ENCODE results near the gene MTA1.
A peak's percentile ranks its signal among the peaks of the same experiment; 100 is the strongest.

Gene MTA1

DNA sequence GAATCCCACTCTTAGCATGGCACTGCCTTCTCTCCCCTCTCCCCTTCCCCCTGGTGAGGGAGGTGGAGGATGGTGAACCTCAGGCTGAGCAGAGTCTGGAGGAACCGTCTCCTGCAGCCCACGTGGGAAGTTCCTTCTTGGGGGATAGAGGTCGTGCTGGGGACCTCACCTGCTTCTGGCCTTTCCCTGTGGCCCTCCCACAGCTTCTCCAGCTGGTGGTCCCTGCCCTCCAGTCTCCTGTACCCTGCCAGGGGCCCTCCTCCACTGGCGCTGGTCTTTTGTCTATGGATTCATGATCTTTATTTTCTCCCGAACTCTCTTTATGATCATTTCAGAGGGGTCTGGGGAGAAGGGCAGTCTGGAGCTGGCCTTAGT lies 9.0 kb upstream of the MTA1 start:
- DNase-seq (ENCODE audit: low spot score): no peak

DNA sequence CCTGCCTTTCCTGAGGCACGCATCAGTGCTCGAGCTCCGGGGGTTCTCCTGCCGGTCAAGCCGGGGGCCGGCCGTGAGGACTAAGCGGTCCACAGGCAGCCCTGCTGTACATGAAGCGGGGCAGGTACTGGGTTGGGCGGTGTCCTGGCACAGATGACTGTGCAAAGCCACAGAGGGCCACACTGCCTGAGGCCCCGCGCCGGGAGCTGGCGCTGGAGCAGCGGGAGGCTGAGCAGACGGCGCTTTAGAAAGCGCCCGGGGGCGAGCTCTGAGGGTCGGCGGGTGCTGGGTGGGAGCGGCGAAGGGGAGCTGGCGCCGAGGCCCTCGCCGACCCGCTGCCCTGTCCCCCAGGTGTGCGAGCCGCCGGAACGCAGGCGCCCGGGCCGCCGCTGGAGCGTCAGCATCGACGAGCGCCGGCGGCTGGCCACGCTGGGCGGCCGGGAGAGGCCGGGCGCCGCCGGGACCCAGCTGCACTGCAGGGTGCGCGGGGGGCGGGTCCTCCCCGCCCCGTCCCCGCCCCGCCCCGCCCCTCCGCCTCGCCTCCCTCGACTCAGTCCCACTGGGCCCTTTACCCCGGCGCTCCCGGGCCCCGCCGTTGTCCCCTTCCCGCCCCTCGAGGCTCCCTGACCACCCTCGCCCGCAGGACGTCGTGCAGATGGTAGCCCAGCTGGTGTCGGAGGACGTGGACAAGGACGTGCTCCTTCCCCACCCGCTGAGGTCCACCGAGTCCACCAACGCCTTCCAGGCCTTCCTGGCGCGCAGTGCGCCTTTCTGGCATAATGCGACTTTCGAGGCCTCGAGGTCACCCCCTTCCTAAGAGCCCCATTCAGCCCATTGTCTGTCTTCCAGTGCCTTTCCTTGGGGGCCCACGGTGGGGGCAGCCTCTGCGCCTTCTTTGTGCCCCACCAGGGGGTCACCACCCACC lies 8.3 kb upstream of the MTA1 start:
- peak; percentile 65 for DNase-seq (ENCODE audit: low spot score)

DNA sequence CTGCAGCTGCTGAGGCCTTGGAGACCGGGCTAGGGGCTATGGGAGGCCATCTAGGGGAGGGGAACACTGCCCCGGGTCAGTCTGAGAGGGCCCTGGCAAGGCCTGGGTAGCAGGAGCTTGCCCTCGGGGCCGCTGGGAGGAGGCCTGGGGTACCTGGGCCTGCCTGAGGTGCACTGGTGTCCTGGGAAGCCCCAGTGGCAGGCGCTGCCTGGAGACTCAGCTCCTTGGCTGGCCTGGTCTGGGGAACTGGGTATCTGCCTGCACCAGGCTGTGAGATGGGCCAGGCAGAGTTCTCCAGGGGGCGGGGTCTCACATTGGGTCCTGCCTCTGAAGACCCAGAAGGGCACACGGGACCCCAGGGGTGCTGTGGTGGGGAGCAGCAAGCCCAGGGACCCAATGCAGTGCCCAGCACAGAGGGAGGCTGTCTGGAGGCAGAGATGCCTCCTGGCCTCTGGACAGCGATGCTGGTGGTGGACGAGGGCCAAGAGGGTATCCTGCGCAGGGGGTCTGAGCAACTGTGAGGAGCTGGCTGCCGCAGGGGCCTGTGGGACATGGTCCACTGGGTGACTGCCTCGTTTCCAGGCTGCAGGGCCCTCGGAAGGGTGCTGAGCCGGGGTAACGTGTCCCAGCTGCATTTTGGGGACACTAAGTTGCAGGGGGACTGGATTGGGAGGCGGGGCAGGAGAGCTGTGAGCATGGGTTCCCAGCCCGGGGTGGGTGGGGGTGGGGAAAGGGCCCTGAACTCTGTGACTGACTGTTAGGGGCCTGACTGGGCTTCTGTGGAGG lies 7.4 kb upstream of the MTA1 start:
- DNase-seq (ENCODE audit: low spot score): no peak

DNA sequence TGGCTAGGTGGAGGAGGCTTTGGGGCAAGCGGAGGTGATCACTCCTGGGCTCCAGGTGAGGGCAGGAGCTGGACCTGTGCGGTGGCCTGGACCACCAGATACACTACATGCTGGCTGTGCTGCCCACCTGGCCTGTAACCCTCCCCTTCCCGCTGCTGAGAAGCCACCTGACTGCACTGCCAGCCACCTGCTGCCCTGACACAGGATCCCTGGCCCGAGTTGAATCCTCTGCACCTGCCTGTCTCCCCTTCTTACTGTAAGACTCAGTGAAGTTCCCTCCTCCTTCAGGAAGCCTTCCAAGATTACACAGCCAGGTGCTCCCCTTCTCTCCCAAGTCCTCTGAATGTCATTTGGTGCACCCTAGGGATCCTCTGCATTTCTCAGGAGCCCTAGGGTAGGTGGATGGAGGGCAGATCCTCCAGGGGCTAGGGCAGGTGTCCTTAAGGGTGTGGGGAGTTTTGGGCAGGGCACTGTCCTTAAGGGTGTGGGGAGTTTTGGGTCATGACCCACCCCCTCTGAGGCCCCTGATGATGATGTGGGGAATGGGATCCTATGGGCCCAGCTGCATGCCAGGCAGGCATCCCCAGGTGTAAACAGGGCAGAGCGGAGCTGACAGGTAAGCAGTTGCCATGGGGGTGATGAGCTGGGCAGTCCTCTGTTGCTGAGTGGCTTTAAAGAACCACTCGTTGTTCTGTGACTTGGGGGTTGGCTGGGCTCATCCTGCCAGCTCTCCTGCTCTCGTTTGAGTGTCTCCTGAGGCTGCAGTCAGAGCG lies 6.7 kb upstream of the MTA1 start:
- no peak for DNase-seq (ENCODE audit: low spot score)

DNA sequence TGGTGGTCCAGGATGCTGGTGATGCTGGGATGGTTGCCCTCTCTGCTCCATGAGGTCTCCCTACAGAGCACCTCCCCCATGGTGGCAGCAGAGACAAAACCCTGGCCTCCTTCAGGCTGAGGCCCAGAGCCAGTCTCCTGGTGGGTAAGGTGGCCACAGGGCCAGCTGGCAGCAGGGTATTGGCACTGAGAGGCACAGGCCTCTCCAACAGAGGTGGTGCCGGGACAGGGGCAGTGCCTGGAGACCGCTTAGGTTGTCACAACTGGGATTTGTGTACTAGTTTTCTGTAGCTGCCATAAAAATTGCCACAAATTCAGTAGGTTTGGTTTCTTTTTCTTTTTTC lies 6.1 kb upstream of the MTA1 start:
- no peak for DNase-seq (ENCODE audit: low spot score)

DNA sequence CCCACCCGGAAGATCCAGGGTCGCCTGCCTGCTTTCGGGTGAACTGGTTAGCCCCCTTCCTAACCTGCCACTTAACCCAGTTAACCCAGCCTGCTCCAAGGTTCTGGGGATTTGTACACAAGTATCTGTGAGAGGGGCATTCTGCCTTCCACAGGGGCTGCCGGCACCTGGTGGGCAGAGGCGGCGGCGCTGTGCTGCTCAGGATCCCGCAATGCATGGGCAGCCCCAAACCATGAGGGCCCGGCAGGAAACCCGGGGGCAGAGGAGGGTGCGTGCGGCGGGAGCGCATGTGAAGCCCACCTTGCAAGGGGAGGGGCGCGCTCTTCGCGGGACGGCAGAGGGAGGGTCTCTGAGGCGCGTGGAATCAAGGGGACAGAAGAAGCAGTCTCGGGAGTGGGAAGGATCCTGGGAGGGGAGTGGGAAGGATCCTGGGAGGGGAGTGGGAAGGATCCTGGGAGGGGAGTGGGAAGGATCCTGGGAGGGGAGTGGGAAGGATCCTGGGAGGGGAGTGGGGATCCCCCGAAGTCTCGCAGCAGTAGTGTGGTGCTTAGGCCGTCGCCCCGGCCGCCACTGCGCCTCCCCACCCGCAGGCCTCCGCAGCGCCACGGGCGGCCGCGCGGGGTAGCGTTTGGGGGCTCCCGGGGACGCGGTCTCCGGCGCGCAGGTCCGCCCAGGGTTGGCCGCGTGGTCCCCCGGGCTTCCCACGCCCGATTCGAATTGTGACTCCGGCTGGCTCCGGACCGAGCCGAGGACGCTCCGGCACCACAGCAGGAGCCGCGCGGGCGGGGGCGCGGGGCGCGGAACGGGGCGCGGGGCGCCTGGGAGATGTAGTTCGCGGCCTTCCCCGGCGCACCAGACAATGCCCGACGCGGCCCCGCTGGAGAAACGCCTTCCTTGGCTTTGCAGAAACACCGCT lies 4.9 kb upstream of the MTA1 start:
- peak; percentile 79 for DNase-seq (ENCODE audit: low spot score)

DNA sequence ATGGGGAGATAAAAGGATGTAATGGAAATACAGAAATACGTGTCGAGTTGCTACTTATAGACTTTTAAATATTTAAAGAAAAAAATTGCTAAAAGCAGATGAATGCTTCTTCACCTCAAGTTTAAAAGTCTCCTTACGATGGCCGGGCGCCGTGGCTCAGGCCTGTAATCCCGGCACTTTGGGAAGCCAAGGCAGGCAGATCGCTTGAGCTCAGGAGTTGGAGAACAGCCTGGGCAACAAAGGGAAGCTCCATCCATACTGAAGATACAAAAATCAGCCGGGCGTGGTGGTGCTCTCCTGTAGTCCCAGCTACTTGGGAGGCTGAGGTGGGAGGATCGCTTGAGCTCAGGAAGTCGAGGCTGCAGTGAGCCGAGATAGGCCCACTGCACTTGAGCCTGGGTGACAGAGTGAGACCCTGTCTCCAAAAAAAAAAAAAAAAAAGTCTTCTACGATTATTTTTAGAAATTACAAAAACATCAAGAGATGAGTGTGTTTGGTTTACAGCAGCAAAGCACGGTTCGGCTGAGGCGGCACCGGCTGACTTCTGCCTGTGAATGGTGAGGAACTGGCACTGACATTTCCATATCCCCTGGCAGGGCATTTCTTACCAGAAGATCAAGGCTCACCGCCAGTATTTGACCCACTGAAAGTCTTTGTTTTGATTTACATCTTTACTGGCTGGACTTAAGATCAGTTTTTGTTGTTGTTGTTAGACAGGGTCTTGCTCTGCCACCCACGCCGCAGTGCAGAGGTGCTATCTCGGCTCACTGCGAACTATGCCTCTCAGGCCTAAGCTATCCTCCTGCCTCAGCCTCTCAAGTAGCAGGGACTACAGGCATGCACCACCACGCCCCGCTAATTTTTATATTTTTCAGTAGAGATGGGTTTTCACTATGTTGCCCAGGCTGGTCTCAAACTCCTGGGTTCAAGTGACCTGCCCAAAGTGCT lies 3.9 kb upstream of the MTA1 start:
- no peak for DNase-seq (ENCODE audit: low spot score)

DNA sequence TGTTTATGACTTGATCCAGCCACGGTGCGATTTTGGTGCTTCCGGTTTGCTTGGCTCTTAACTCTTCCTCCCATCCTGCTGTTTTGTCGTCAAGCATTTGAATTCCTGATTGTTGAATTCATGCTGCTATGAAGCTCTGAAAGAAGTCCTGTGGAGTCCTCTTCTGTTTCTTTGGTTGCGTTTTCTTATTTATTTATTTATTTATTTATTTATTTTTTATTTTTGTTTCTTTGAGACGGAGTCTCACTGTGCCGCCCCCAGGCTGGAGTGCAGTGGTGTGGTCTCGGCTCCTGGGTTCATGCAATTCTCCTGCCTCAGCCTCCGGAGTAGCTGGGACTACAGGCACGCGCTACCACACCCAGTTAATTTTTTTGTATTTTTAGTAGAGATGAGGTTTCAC lies 3.0 kb upstream of the MTA1 start:
- no peak for DNase-seq (ENCODE audit: low spot score)

DNA sequence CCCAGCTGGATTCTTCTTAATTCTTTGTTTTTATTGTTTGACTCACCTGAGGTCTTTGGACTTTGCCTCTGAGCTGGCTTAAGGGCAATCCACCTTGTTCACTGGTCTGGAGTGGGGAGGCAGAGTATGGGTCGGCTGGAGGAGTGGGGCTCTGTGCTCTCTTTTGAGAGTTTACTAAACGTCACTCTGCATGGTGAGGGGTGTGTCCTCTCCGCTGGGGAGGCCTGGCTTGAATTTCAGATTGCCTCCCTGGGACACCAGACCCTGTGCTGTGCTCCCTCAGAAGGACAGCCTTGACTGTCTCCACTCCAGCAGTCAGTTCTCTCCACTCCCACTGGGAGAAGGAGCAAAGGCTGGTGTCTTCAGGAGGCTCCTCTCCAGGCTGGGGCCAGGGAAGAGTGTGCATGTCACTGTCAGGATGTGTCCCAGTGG lies 1.9 kb upstream of the MTA1 start:
- DNase-seq (ENCODE audit: low spot score): no peak

DNA sequence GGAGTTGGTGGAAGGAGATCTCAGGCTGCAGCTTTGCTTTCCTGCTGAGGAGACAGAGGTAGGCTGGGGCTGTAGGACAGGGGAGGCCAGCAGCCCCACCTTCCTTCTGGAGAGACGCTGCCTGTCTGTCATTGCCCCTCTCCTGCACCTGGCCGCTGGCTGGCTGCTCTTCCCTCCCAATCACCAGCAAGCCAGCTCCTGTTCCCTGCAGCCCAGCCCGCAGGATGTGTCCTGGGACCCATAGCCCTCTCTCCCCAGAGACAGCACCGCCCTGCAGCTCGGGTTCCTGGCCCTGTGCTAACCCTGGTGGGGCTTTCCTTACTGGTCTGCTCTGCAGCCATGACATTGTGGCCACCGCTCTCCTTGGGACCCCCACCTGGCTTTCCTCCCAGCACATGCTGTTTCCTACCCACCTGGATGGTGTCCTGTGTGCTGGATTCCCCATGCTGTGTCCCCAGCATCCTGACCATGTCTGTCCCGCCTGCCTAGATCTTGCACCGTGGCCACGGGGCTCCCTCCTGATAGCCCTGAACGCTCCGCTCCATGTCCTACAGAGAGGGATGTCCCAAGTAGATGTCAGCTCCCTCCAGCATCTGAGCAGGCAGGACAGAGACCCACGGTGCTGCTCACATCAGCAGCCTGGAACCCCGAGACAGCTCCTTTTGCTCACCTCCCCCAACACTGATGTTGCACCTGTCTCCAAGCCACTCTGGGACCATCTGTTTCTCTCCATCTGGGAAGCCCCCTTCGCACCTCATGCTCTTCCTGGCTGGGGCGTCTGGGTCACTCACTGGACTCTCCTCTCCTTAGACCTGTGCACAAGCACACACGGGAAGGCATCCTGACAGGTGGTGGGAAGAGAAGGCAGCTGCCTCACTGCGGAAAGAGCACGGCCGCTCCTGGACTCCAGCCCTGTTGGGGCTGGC lies 1.1 kb upstream of the MTA1 start:
- no peak for DNase-seq (ENCODE audit: low spot score)

DNA sequence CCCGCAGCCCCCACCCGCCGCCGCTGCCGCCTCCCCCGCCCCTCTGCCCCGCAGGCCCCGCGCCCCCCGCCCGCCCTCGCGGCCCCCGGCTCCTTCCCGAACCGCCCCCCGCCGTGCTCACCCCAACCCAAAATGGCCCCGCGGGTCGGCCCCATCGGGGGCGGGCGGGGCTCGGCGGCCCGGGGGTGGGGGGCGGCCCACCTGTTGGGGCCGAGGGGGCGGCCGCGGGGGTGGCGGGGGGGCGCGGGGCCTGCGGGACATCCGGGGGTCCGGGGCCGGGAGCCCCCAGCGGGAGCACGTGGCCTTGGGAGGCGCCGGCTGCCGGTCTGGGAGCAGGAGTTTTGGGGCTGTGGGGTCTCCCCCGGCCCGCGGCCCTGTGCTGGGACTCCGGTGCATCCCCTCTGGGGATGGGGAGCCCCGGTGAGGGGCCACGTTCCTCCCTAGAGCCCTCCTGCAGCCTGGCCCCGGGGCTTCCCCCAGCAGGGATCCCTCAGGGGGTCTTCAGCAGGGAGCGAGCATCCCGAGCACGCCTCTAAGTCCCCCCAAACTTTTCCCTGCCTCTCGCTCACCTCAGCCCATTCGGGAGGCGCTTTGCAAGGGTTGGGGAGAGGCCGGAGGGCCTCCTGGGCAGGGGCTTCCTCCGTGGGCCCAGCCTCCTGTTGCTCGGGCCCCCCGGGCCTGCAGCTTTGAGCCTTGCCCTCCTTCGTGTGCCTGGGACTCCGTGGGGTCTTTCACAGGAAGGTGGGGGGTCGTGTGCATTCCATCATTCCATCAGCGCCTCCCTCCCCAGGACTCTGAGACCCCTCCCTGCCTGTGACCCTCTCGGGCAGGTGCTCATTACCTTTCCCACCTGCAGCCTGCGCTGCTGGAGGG lies 710 bp downstream of the MTA1 start:
- DNase-seq (ENCODE audit: low spot score): no peak

DNA sequence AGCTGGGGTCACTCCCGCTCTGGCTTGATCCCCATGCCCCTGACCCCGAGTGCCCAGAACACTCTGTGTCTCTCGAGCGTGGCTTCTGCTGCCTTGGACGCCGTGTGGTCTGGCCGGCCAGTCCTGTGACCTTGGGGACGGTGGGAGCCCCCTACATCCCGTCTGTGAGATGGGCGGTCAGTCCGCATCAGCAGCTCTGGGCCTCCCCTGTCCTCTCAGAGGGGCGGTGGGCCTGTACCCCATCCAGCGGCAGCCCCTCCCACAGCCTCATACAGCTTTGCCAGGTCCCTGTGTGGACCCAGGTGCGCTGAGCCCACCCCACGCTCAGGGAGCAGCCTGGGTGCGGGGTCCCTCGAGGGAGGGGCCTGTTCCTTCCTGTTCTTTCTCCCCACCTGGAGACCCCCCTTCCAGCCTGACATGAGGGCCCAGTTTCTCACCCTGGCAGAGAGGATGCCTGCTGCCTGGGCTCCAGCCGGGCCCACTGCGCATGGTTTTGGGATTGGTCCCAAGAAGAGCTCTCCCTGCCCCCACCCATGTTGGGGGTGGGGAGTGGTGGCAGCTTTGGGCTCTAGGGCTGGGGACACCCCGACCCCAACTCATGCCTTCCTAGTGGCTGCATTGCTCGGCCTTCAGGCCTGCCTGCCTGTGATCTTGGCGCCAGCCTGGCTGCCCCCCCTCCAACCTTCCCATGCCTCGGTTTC lies 1.5 kb downstream of the MTA1 start:
- DNase-seq (ENCODE audit: low spot score): no peak

DNA sequence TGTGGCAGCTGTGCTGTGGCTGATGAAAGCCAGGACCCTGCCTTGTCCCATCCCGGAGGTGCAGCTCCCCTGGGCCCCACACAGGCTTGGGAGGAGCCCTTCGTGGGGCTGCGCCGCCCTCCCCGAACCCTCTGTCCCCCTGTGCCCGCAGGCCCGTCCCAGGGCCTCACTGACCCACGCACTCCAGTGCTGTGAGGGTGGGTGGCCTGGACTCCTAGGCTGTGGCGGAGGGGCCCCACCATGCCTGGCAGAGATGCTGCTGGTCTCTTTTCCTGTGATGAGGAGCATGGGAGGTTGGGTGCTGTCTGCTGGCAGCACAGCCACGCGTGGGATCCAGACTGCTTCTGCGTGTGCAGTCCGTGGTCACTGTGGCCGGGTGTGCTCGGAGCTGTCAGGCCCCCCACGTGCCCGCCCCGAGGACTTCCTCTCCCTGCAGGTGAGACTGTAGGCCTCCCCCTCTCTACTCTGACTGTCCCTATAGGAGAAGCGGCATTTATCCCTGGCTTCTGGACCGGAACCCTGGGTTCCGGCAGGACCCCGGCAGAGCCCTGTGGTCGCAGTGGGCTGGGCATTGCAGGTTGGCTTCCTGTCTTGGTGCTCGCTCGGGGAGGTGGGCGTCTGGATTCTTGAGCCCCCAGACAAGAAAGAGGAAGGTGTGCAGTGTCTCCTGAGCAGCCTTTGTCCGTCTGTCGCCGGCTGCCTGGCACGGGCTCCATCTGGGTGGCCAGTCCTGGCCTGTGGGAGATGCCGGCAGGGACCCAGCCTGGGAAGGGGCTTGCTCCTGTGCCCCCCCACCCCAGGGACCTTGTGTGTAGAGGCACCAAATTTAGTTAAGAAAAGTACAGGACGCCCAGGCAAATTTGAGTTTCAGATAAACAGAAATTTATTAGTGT lies 2.3 kb downstream of the MTA1 start:
- no peak for DNase-seq (ENCODE audit: low spot score)

DNA sequence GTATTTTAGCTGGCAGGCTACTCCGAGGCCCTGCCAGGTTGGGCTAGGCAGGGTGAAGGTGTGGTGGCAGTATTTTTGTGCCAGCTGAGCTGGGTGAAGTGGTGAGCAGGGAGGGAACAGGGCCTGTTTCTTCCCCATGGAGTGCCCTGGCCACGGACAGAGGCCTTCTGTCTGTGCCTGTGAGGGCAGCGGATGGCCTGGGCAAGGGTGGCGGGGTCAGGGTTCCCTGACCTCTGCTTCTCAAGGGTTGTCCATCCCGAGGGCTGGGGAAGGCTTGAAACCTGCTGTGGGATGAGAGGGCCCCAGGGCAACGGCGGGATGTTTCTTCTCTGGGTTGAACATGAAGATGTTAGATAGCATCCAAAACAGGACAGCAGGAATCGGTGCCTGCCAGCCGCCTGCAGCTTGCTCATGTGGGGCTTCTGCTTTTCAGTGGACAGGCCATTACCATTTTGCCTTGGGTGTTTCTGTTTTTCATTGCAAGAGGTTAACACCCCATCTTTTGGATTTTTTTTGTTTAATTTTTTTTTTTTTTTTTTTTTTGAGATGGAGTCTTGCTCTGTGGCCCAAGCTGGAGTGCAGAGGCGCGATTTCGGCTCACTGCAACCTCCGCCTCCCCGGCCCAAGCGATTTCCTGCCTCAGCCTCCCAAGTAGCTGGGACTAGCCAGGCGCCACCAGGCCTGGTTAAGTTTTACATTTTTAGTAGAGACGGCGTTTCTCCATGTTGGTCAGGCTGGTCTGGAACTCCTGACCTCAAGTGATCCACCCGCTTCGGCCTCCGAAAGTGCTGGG lies 3.3 kb downstream of the MTA1 start:
- DNase-seq (ENCODE audit: low spot score): no peak

DNA sequence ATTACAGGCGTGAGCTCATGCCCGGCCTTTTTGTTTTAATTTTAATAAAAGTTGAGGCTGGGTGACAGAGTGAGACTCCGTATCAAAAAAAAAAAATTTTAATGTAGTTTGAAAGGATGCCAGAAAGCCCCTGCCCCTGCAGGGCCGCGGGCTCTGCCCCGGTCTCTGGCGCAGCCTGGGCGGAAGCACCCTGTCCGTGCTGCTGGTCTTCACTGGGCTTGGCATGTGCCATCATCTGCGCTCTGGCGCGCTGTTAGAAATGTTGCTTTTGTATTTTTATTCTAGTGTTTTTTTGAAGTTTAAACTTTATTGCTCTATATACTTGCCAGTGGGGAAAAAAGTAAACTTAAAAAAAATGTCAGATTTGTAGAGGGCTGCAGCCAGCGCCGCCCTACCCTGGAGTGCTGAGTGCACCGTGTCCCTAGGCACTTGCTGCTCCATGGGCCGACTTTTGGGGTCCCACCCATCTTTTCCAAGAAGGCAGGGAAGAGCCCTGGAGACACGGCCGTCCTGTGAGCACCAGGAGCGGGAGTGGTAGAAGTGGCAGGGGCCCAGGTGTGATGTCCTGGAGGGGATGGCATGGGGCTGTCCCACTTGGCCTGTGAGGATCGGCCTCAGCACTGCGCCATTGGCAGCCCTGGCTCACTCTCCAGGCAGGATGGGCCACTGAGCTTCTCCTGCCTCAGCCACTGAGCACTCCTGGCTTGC lies 4.0 kb downstream of the MTA1 start:
- DNase-seq (ENCODE audit: low spot score): no peak
